Immature natural killer cell (primary cell): ENCODE data around the gene ZNF669. TPM values are rescaled to one million over a fixed set of nuclear protein-coding genes. Genes with fewer than 3 reads are reported as not detected.
"Not testable (repeated sequence)": the region's sequence is repeated elsewhere in the genome, so short reads cannot be mapped to it uniquely, and the experiment has no call there.

ENCODE experiments used
- DNase-seq, 3 donors: peaks; one replicate each; pipeline ENCODE4 v3.0.0; 2022; ENCODE audit warnings: mixed read lengths in 1 of 3
- H3K27ac Mint-ChIP-seq, 6 donors: one replicate each; pipeline ENCODE4 v1.8.0; 2020; ENCODE audit warnings: mixed read lengths in 6 of 6, mild to moderate bottlenecking in 5 of 6, inconsistent platforms in 4 of 6, moderate library complexity in 3 of 6
- H3K27me3 Mint-ChIP-seq, 3 donors: one replicate each; pipeline ENCODE4 v1.8.0; 2020 to 2021; ENCODE audit warnings: low read depth in 3 of 3, mild to moderate bottlenecking in 3 of 3, mixed read lengths in 3 of 3, moderate library complexity in 3 of 3, inconsistent platforms in 1 of 3
- H3K36me3 Mint-ChIP-seq, 3 donors: one replicate each; pipeline ENCODE4 v1.8.0; 2020; ENCODE audit warnings: mixed read lengths in 3 of 3, inconsistent platforms in 2 of 3, mild to moderate bottlenecking in 2 of 3
- H3K4me1 Mint-ChIP-seq, 2 donors: one replicate each; pipeline ENCODE4 v1.8.0; 2020; ENCODE audit warnings: inconsistent platforms in 2 of 2, mild to moderate bottlenecking in 2 of 2, mixed read lengths in 2 of 2, moderate library complexity in 1 of 2
- H3K4me3 Mint-ChIP-seq, 5 donors: one replicate each; pipeline ENCODE4 v1.8.0; 2020; ENCODE audit warnings: mild to moderate bottlenecking in 5 of 5, mixed read lengths in 5 of 5, inconsistent platforms in 3 of 5, moderate library complexity in 3 of 5
- H3K9me3 Mint-ChIP-seq, 6 donors: one replicate each; pipeline ENCODE4 v1.8.0; 2020; ENCODE audit warnings: mild to moderate bottlenecking in 6 of 6, mixed read lengths in 6 of 6, inconsistent platforms in 4 of 6, moderate library complexity in 3 of 6
- polyA plus RNA-seq, 3 donors: library from polyadenylated mRNA; unstranded; fragments of 300-500 nt; fragmentation: Illumina TruSeq; gene quantifications; one replicate each; pipeline ENCODE4 v1.2.3, GENCODE V29; 2021

Gene ZNF669
- 10 to 100 TPM; 17.4 to 31.3 (median 19.6) TPM for polyA plus RNA-seq

GRCh38 chr1:247103859-247104591 is at the start of gene ZNF669:
ZNF669 (minus strand) TSS chr1:247104356; CDS start chr1:247104199, 157 bp downstream.
- H3K27ac Mint-ChIP-seq: peak within 1 kb of the TSS; percentile 80 to 88 (median 86)
- DNase-seq: peak; percentile 91 to 92 (median 91)
- H3K4me3 Mint-ChIP-seq: peak within 1 kb of the TSS; percentile 85 to 94 (median 91)
- peaks cover 28 to 31% (median 31%) of the 10 kb centered on the region in 3 donors for H3K36me3 Mint-ChIP-seq
- H3K4me1 Mint-ChIP-seq: peaks cover 20 to 30% of the 10 kb centered on the region in 2 donors
- peaks cover 24 to 39% (median 33%) of the 10 kb centered on the region in 6 donors for H3K9me3 Mint-ChIP-seq
- H3K27me3 Mint-ChIP-seq: peaks cover 2 to 25% (median 10%) of the 10 kb centered on the region in 3 donors

DNA sequence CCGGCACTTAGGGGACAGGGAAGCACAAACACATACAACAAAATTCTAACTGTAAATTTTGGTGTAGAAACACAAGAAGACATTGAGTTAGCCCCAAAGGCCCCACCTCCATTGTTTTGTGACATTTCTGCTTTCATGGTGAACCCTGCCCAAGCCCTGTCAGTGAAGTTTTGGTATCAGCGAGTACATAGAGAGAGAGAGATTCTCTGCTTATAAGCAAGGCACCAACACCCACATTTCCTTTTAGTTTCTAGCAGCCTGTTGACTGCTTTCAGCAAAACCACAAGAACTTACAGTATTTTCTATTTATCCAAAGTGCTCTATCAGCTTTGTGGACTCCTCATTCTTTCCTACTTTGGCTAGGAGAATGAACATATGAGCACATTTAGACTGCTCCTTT is 43.6 kb upstream of the ZNF669 start:
- no peak overlapping the region for H3K27ac Mint-ChIP-seq
- no peak overlapping the region for H3K4me3 Mint-ChIP-seq
- peaks cover 2 to 4% (median 2%) of the 10 kb centered on the region in 3 donors for H3K27me3 Mint-ChIP-seq
- DNase-seq: no peak
- H3K36me3 Mint-ChIP-seq: peaks cover 37 to 63% (median 59%) of the 10 kb centered on the region in 3 donors
- H3K4me1 Mint-ChIP-seq: peaks cover 6 to 24% of the 10 kb centered on the region in 2 donors
- peaks cover 52 to 85% (median 75%) of the 10 kb centered on the region in 6 donors for H3K9me3 Mint-ChIP-seq

GRCh38 chr1:247147120-247147519 is 43.0 kb upstream of the ZNF669 start:
- Mint-ChIP-seq H3K36me3 (peaks cover 38 to 63% (median 59%) of the 10 kb centered on the region in 3 donors), H3K9me3 (peaks cover 48 to 87% (median 76%) of the 10 kb centered on the region in 6 donors), H3K4me1 (peaks cover 6 to 30% of the 10 kb centered on the region in 2 donors)
- not testable (repeated sequence) for H3K4me3 Mint-ChIP-seq, H3K27me3 Mint-ChIP-seq, DNase-seq, H3K27ac Mint-ChIP-seq

GRCh38 chr1:247146671-247147070 is 42.5 kb upstream of the ZNF669 start:
- DNase-seq: no peak
- Mint-ChIP-seq H3K9me3 (peaks cover 51 to 90% (median 77%) of the 10 kb centered on the region in 6 donors), H3K4me3 (peak overlapping the region in 1 of 5 donors; percentile 1), H3K27ac (no peak overlapping the region), H3K27me3 (peaks cover 2 to 3% (median 2%) of the 10 kb centered on the region in 3 donors), H3K36me3 (peaks cover 39 to 66% (median 58%) of the 10 kb centered on the region in 3 donors), H3K4me1 (peaks cover 6 to 30% of the 10 kb centered on the region in 2 donors)

DNA sequence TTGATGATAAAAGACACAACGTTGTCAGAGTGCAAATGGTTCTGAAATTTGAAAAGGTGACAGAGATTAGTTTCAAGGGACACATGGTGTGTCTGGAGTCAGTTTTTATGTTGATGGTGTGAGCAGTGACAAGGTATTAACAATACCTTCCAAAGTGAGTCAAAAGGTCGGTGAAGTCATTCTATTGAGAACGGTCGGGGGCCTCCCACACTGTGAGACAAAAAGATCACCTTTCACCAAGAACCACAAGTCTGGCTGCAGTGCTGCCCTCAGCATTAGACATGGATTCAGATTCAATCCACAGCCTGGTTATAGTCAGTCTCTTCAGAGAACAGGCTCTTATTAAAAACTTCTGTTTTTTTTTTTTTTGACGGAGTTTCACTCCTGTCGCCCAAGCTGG is 41.1 kb upstream of the ZNF669 start:
- Mint-ChIP-seq H3K4me3 (peak overlapping the region in 2 of 5 donors; percentile 8 to 30), H3K4me1 (peaks cover 4 to 24% of the 10 kb centered on the region in 2 donors), H3K36me3 (peaks cover 44 to 69% (median 62%) of the 10 kb centered on the region in 3 donors), H3K27ac (no peak overlapping the region), H3K9me3 (peaks cover 54 to 91% (median 80%) of the 10 kb centered on the region in 6 donors), H3K27me3 (peaks cover 2 to 3% (median 2%) of the 10 kb centered on the region in 3 donors)
- DNase-seq: no peak

GRCh38 chr1:247139557-247139956 is 35.4 kb upstream of the ZNF669 start:
- Mint-ChIP-seq H3K36me3 (peaks cover 56 to 72% (median 62%) of the 10 kb centered on the region in 3 donors), H3K4me1 (peaks cover 0 to 17% of the 10 kb centered on the region in 2 donors), H3K9me3 (peaks cover 43 to 97% (median 92%) of the 10 kb centered on the region in 6 donors)
- not testable (repeated sequence) for H3K27me3 Mint-ChIP-seq, DNase-seq, H3K4me3 Mint-ChIP-seq, H3K27ac Mint-ChIP-seq

DNA sequence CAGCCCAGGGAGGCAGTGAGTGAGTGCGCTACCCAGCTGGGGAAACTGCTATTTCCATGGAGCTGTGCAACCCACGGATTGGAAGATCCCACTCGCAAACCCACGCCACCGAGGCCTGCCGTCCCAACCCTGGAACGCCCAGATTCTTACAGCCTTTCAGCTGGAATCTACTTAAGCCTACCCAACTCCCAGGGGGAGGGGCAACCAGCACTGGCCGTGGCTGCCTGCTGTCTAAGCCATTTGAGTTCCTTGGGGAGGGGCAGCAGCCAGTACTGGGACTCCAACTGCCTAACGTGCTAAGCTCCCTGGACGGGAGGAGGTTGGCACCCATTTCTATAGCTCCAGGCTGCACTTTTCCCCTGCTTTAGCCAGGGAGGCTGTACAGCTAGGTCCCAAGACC is 27.1 kb upstream of the ZNF669 start:
- H3K4me3 Mint-ChIP-seq: no peak overlapping the region
- peaks cover 26 to 57% (median 45%) of the 10 kb centered on the region in 6 donors for H3K9me3 Mint-ChIP-seq
- peaks cover 8 to 24% of the 10 kb centered on the region in 2 donors for H3K4me1 Mint-ChIP-seq
- H3K36me3 Mint-ChIP-seq: peaks cover 38 to 52% (median 47%) of the 10 kb centered on the region in 3 donors
- H3K27me3 Mint-ChIP-seq: peaks cover 0 to 10% (median 3%) of the 10 kb centered on the region in 3 donors
- H3K27ac Mint-ChIP-seq: no peak overlapping the region
- DNase-seq: no peak

GRCh38 chr1:247127519-247128282 is 23.5 kb upstream of the ZNF669 start:
- Mint-ChIP-seq H3K4me3 (peak overlapping the region; percentile 84 to 95 (median 90)), H3K9me3 (peaks cover 8 to 22% (median 11%) of the 10 kb centered on the region in 6 donors), H3K4me1 (peaks cover 8 to 14% of the 10 kb centered on the region in 2 donors), H3K27me3 (peaks cover 2 to 10% (median 7%) of the 10 kb centered on the region in 3 donors), H3K27ac (peak overlapping the region; percentile 70 to 92 (median 77)), H3K36me3 (peaks cover 14 to 26% (median 23%) of the 10 kb centered on the region in 3 donors)
- not testable (repeated sequence) for DNase-seq

DNA sequence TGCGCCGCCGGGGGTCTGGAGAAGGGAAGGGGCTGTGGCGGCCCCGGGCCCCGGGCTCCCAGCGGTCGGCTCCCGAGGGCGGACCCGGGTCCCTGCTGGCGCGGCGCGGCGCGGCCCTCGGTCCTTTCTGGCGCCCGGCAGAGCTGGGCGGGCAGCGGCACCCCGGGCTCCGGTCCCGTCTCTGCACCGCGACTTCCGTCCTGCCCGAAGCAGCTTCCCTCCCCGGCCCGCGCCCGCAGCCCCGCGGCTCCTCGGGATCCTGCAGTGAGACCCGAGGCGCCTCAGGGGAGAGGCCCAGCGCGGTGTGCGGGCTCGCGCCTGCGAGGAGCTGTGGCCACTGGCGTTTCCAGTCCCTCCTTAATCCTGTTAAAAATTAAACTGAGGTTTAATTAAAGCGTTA is 22.4 kb upstream of the ZNF669 start:
- H3K4me1 Mint-ChIP-seq: peaks cover 8 to 12% of the 10 kb centered on the region in 2 donors
- not testable (repeated sequence) for H3K4me3 Mint-ChIP-seq

DNA sequence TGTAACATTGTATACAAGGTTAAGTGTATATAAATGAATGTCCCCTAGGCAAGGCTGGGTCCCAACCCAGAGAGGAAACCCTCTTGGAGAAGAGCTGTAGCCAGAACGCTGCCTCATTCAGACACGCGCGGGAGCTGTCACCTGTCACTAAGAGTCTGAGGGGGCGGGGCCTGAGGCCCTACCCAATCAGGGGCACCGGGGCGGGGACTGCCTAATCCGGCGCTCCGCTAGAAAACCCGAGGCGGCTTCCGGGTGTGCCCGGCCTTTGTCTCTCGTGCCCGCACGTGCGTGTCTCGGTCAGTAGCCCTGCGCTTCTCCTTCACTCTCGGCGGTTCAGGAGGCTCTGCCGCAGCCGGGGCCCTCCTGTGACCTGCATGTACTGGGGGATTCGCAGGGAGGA is 22.0 kb upstream of the ZNF669 start:
- not testable (repeated sequence) for H3K4me3 Mint-ChIP-seq, H3K27ac Mint-ChIP-seq, DNase-seq, H3K27me3 Mint-ChIP-seq
- Mint-ChIP-seq H3K36me3 (peaks cover 5 to 14% (median 13%) of the 10 kb centered on the region in 3 donors), H3K4me1 (peaks cover 8 to 12% of the 10 kb centered on the region in 2 donors), H3K9me3 (peaks cover 0 to 12% (median 6%) of the 10 kb centered on the region in 6 donors)

More for the DNA sequence above, 22.4 kb upstream of the ZNF669 start:
- Mint-ChIP-seq H3K9me3 (peaks cover 0 to 12% (median 6%) of the 10 kb centered on the region in 6 donors), H3K36me3 (peaks cover 5 to 15% (median 14%) of the 10 kb centered on the region in 3 donors)
- not testable (repeated sequence) for DNase-seq, H3K27me3 Mint-ChIP-seq, H3K27ac Mint-ChIP-seq

DNA sequence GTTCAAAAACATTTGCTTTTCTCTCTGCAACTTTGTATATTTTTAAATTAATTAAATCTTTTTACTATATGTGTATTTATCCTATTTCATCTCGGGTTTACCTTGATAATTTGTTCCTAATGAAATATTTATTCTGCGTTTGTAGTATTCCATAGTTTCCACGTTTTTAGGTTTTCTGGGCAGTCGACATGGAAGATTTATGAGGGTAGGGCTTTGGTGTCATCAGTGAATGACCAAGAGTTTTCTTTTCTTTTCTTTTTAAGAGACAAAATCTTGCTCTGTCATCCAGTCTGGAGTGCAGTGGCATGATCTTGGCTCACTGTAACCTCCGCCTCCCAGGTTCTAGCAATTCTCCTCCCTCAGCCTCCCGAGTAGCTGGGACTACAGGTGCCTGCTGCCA is 17.2 kb upstream of the ZNF669 start:
- Mint-ChIP-seq H3K4me3 (no peak overlapping the region), H3K9me3 (peaks cover 0 to 4% (median 0%) of the 10 kb centered on the region in 6 donors), H3K36me3 (no peaks in the 10 kb centered on the region), H3K27ac (no peak overlapping the region), H3K4me1 (no peaks in the 10 kb centered on the region), H3K27me3 (peaks cover 0 to 7% (median 2%) of the 10 kb centered on the region in 3 donors)
- no peak for DNase-seq

DNA sequence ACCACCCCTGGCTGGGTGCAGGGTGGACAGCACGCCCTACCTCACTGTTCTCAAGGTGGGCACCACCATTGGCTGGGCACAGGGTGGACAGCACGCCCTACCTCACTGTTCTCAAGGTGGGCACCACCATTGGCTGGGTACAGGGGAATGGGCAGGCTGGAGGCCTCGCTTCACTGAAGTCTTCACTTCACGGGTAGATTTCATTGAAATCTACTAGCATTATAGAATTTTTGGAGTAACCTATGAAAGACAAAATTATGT is 16.2 kb upstream of the ZNF669 start:
- not testable (repeated sequence) for DNase-seq, H3K27ac Mint-ChIP-seq, H3K27me3 Mint-ChIP-seq, H3K4me3 Mint-ChIP-seq, H3K4me1 Mint-ChIP-seq, H3K9me3 Mint-ChIP-seq, H3K36me3 Mint-ChIP-seq

- H3K4me3 Mint-ChIP-seq: no peak overlapping the region
- no peaks in the 10 kb centered on the region for H3K36me3 Mint-ChIP-seq
- H3K27me3 Mint-ChIP-seq: peaks cover 3 to 7% (median 5%) of the 10 kb centered on the region in 3 donors
- H3K9me3 Mint-ChIP-seq: peaks cover 0 to 4% (median 0%) of the 10 kb centered on the region in 6 donors
- DNase-seq: no peak
- peaks cover 0 to 2% of the 10 kb centered on the region in 2 donors for H3K4me1 Mint-ChIP-seq
- no peak overlapping the region for H3K27ac Mint-ChIP-seq
Observed at GRCh38 chr1:247119600-247120407, 15.6 kb upstream of the ZNF669 start.
